Measurements from ENCODE around the gene SDCBP2.

Gene SDCBP2

DNA sequence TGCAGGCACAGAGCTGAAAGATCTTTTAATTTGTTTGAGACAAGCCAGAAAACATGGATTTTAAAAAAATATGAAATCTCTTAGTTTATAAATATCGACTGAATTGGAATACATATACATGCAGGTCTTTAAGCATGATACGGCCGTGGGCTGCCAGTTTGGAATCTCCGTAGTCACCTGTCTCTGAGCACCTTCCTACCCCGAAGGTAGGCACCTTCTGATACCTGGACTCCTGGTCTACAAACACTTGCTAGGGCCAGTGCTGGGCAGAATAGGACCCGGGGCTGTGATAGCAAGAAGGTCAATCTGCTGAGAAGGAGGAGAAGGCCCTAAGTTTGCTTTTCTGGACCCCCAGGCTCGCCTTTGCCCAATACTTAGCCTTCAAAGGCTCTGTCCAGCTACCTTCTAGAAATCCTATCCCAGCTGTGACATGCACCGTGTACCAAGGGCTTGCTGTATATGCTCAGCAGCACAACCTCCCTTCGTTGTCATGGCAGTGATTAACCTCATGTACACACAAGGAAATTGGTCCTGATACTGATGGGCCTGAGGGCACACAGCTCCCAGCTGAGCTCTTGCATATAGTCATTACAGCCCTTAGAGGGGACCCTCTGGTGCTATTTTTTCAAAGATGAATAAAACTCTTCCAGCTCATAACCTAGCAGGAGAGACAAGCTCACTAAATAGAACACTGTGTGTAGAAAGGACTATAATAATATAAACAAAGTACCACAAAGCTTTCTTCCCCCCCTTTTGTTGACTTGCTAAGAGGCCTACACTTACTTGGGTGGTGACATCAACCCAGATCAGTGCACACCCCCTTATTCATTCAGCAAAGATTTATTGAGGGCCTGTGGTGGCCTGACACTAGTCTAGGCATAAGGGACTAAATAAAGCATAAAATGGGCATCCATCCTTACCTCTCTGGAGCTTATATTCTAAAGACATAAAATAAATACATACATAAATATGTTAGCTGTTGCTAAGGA lies 45.1 kb downstream of the SDCBP2 start:
- no peaks in the 10 kb centered on the region for H4K20me1 ChIP-seq (ENCODE audit: insufficient read depth)
- no peak overlapping the region for H3K4me2 ChIP-seq
- H3K79me2 ChIP-seq (ENCODE audit: insufficient read depth, low read depth), result no peaks in the 10 kb centered on the region
- H3K27ac ChIP-seq, result no peak overlapping the region
- H3K4me3 ChIP-seq (IDR thresholded peaks at IDR 0.05; ENCODE audit: insufficient read depth, low read depth, low read length), result no peak overlapping the region
- peaks cover 11% of the 10 kb centered on the region for H3K4me1 ChIP-seq (ENCODE audit: low read depth, poor library complexity, severe bottlenecking)
- TF ChIP-seq CTCF (conservative IDR thresholded peaks at IDR 0.05; ENCODE audit: low read depth, low read length), result no peak
- H2AFZ ChIP-seq (ENCODE audit: low read depth), result no peak overlapping the region
- no peaks in the 10 kb centered on the region for H3K36me3 ChIP-seq (ENCODE audit: insufficient read depth)
- no peaks in the 10 kb centered on the region for H3K27me3 ChIP-seq (ENCODE audit: insufficient read depth, low read depth)
- H3K9ac ChIP-seq, result no peak overlapping the region

DNA sequence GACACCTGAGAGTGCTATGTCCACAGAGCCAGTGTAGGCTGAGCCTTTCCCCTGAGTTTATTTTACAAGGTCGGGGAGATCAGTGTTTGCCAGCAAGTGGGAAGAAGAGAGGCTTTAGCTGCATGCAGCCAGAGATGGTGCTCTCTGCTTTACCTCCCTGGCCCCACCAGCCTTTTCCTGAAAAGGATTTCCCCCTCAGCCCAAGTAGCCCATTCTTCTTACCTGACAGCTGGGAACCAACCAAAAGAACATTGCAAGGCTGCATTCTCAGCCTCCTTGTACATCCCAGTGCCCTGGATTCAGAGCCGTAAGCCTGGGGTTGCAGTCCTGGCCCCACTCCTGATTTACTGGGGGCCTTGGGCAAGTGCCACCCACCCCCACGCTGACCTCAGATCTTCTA lies 46.0 kb downstream of the SDCBP2 start:
- Histone ChIP-seq H4K20me1 (ENCODE audit: insufficient read depth) (no peaks in the 10 kb centered on the region), H3K9ac (no peak overlapping the region), H3K27ac (no peak overlapping the region), H3K4me2 (no peak overlapping the region), H3K27me3 (ENCODE audit: insufficient read depth, low read depth) (no peaks in the 10 kb centered on the region), H3K4me3 (IDR thresholded peaks at IDR 0.05; ENCODE audit: insufficient read depth, low read depth, low read length) (no peak overlapping the region), H3K79me2 (ENCODE audit: insufficient read depth, low read depth) (no peaks in the 10 kb centered on the region), H3K36me3 (ENCODE audit: insufficient read depth) (no peaks in the 10 kb centered on the region), H3K4me1 (ENCODE audit: low read depth, poor library complexity, severe bottlenecking) (peaks cover 11% of the 10 kb centered on the region), H2AFZ (ENCODE audit: low read depth) (no peak overlapping the region)
- TF ChIP-seq CTCF (conservative IDR thresholded peaks at IDR 0.05; ENCODE audit: low read depth, low read length), result no peak

DNA sequence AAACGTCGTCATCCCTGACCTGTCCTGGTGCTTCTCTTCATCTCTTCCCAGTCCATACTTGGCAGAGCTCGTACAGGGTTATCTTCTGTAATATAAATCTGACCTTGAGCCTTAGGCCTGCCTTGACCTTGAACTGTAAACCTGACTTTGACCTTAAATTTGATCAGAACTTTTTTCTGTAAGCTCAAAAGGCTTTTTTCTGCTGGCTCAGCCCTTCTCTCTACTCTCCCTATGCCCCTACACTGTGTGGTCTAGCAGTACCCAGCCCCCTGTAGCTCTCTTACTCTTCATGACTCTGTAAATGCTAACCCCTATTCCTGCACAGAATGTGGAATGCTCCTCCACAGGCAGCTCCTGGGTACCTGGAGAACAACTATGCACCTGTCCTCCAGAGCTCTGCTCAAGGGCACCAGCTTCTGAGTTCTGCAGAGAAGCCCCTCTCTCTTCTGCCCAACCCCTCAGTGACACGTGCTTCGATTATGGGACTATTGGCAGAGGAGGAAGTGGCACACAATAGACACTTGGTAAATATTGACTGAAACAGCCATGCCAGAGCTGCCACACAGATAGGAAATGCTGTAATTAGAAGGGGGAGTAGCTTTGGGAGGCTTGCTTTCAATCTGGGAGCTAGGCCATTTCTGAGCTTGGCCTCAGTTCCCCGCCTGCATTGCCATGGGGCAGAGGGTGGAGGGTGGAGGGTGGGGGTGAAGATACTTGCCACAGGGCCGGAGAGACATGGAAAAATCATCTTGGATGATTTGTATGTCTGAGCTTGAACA lies 47.5 kb downstream of the SDCBP2 start:
- no peak for TF ChIP-seq CTCF (conservative IDR thresholded peaks at IDR 0.05; ENCODE audit: low read depth, low read length)
- no peak overlapping the region for H3K4me3 ChIP-seq (IDR thresholded peaks at IDR 0.05; ENCODE audit: insufficient read depth, low read depth, low read length)
- H3K4me2 ChIP-seq, result no peak overlapping the region
- H4K20me1 ChIP-seq (ENCODE audit: insufficient read depth), result no peaks in the 10 kb centered on the region
- no peak overlapping the region for H3K9ac ChIP-seq
- H3K36me3 ChIP-seq (ENCODE audit: insufficient read depth), result no peaks in the 10 kb centered on the region
- H3K4me1 ChIP-seq (ENCODE audit: low read depth, poor library complexity, severe bottlenecking), result no peaks in the 10 kb centered on the region
- no peak overlapping the region for H2AFZ ChIP-seq (ENCODE audit: low read depth)
- no peaks in the 10 kb centered on the region for H3K79me2 ChIP-seq (ENCODE audit: insufficient read depth, low read depth)
- no peak overlapping the region for H3K27ac ChIP-seq
- H3K27me3 ChIP-seq (ENCODE audit: insufficient read depth, low read depth), result no peaks in the 10 kb centered on the region

GRCh38 chr20:1280195-1281102 lies 48.5 kb downstream of the SDCBP2 start:
- no peaks in the 10 kb centered on the region for H3K79me2 ChIP-seq (ENCODE audit: insufficient read depth, low read depth)
- H4K20me1 ChIP-seq (ENCODE audit: insufficient read depth), result no peaks in the 10 kb centered on the region
- H3K9ac ChIP-seq, result no peak overlapping the region
- no peak overlapping the region for H3K4me2 ChIP-seq
- no peaks in the 10 kb centered on the region for H3K27me3 ChIP-seq (ENCODE audit: insufficient read depth, low read depth)
- no peak overlapping the region for H2AFZ ChIP-seq (ENCODE audit: low read depth)
- no peak for TF ChIP-seq CTCF (conservative IDR thresholded peaks at IDR 0.05; ENCODE audit: low read depth, low read length)
- H3K4me1 ChIP-seq (ENCODE audit: low read depth, poor library complexity, severe bottlenecking), result no peaks in the 10 kb centered on the region
- no peaks in the 10 kb centered on the region for H3K36me3 ChIP-seq (ENCODE audit: insufficient read depth)
- no peak overlapping the region for H3K4me3 ChIP-seq (IDR thresholded peaks at IDR 0.05; ENCODE audit: insufficient read depth, low read depth, low read length)
- H3K27ac ChIP-seq, result no peak overlapping the region
